ENCODE results near the gene WFIKKN1. TPM values are rescaled to one million over a fixed set of nuclear protein-coding genes. Genes with fewer than 3 reads are reported as not detected.

WFIKKN1 gene
- total RNA-seq, 1 experiment from 2014 or later = 0.07 TPM

GRCh38 chr16:632486-633335 lies 1.9 kb downstream of the WFIKKN1 start:
- no peak for DNase-seq (ENCODE audit: low read depth)
- in situ Hi-C loops (cut with HindIII; ENCODE audit: low pct_unique_long_range_greater_than_20kb, low sequenced_read_pairs) = no loop called here

GRCh38 chr16:633336-634050 lies 2.7 kb downstream of the WFIKKN1 start:
- in situ Hi-C loops (cut with HindIII; ENCODE audit: low pct_unique_long_range_greater_than_20kb, low sequenced_read_pairs) = no loop called here
- no peak for DNase-seq (ENCODE audit: low read depth)

DNA sequence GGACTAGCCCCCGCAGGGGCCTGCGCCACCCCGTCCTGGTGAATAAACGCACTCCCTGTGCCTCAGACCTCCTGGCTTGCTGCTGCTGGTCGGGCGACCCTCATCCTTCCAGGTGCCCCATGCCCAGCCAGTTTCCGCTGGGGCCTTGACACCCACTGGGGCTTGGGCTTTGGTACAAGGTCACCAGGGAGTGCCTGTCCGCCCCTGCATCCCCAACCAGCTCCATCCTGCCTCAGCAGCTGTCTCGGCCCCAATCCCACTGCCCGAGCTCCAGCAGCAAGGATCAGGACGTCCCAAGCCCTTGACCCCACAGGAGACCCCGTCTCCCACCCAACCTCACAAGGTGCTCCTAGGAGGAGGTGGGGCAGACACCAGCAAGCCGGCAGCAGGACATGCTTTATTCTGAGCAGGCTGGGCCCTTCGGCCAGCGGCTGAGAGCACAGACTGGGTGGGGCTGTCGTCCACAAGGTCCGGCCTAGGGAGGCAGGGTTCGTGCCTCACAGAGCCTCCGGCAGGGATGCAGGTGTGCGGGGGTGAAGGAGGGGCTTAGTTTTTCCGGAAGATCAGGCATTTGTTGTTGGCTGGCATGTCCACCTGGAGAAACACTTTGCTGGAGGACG lies 3.4 kb downstream of the WFIKKN1 start:
- in situ Hi-C loops (cut with HindIII; ENCODE audit: low pct_unique_long_range_greater_than_20kb, low sequenced_read_pairs) = no loop called here

GRCh38 chr16:634996-635395 lies 4.2 kb downstream of the WFIKKN1 start:
- in situ Hi-C loops (cut with HindIII; ENCODE audit: low pct_unique_long_range_greater_than_20kb, low sequenced_read_pairs) = no loop called here
- DNase-seq (ENCODE audit: low read depth) = no peak

More for the DNA sequence above, 3.4 kb downstream of the WFIKKN1 start:
- no peak for DNase-seq (ENCODE audit: low read depth)

GRCh38 chr16:635573-636205 lies 4.9 kb downstream of the WFIKKN1 start:
- no peak for DNase-seq (ENCODE audit: low read depth)
- in situ Hi-C loops (cut with HindIII; ENCODE audit: low pct_unique_long_range_greater_than_20kb, low sequenced_read_pairs) = no loop called here

- peak; percentile 97 for DNase-seq (ENCODE audit: low read depth)
- in situ Hi-C loops (cut with HindIII; ENCODE audit: low pct_unique_long_range_greater_than_20kb, low sequenced_read_pairs) = no loop called here
Measured at GRCh38 chr16:636206-637080, 5.7 kb downstream of the WFIKKN1 start, which contains the start of gene METTL26. METTL26 (minus strand) TSS chr16:636305; CDS start chr16:636290, 15 bp downstream.

GRCh38 chr16:637081-638018 lies 6.6 kb downstream of the WFIKKN1 start:
- in situ Hi-C loops (cut with HindIII; ENCODE audit: low pct_unique_long_range_greater_than_20kb, low sequenced_read_pairs) = no loop called here
- DNase-seq (ENCODE audit: low read depth) = no peak

DNA sequence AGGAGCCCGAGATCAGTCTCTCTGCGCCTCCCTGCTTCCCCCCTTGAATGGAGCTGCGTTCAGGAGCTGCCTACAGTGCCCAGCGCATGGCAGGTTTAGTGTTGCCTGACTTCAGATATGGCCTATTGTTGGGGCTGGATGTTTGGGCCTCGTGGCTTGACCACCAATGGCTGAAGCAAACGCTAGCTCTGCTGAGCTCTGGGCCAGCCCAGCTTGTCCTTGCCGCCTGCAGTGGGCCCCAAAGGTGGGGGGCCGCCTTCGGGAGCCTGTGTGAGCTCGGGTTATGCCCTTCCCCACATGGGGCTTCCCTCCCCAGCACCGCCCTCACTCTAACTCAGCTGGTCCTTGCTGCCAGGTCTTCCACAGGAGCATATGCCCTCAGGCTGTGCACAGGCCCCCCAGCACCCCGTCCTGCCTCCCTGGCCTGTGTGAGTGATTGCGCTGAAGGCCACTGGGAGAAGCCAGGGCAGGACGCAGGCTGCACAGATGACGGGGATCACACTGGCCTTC lies 7.3 kb downstream of the WFIKKN1 start:
- DNase-seq (ENCODE audit: low read depth) = no peak
- in situ Hi-C loops (cut with HindIII; ENCODE audit: low pct_unique_long_range_greater_than_20kb, low sequenced_read_pairs) = no loop called here

DNA sequence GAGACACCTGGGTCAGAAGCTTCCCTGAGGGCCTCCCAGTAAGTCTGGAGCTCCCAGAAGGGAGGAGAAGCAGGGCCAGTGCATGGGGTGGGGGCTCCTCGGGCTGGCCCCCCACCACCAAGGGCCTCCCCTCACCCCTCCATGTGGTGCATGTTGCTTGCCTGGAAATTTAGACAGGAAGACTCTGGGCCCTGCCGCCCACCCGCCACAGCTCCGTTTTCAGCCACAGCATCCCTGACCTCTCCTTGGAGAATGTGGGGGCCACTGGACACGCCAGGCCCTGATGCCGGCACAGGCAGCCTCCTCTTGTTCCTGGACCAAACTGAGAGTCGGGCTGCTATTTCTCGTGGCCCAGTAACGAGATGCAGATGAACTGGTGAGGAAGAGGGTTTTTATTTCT lies 8.1 kb downstream of the WFIKKN1 start:
- no peak for DNase-seq (ENCODE audit: low read depth)
- in situ Hi-C loops (cut with HindIII; ENCODE audit: low pct_unique_long_range_greater_than_20kb, low sequenced_read_pairs) = no loop called here

- in situ Hi-C loops (cut with HindIII; ENCODE audit: low pct_unique_long_range_greater_than_20kb, low sequenced_read_pairs) = no loop called here
- no peak for DNase-seq (ENCODE audit: low read depth)
Measured at GRCh38 chr16:640614-641013, 9.8 kb downstream of the WFIKKN1 start.

DNA sequence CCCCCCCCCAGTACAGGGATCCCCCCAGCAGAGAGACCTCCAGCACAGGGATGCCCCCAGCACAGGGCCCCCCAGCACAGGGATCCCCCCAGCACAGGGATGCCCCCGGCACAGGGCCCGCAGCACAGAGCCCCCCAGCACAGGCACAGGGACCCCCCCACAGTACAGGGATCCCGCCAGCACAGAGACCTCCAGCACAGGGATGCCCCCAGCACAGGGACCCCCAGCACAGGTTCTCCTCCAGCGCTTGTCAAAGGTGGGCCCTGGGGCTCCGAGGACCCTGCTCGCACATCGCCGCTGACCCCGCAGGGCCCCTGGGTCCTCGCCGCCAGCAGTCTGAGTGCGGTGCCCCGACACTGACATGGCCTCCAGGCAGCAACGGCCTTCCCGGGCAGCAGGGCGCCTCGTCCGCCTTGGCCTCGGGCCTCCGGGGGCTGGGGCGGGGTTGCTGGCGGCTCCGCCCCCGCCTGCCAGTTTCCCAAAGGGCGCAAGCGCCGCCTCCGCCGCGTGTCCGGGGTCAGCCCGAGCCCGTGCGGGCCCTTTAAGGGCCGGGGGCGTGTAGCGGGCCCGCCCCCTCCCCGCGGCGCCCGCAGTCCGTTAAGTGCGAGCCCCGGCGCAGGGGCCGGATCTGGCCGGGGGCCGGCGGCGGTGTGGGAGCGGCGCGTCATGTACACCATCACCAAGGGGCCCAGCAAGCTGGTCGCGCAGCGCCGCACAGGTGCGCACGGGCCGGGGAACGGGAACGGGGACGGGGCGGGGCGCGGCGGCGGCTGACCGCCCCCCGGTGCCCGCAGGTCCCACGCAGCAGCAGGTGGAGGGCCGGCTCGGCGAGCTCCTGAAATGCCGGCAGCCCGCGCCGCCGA lies 10.8 kb downstream of the WFIKKN1 start, which contains the start of gene MCRIP2:
TSS of gene MCRIP2 (plus strand) at position 503 of the 863 bp plus-strand sequence. CDS start at position 667, 164 bp downstream.
- DNase-seq (ENCODE audit: low read depth) = peak; percentile 88
- in situ Hi-C loops (cut with HindIII; ENCODE audit: low pct_unique_long_range_greater_than_20kb, low sequenced_read_pairs) = no loop called here

DNA sequence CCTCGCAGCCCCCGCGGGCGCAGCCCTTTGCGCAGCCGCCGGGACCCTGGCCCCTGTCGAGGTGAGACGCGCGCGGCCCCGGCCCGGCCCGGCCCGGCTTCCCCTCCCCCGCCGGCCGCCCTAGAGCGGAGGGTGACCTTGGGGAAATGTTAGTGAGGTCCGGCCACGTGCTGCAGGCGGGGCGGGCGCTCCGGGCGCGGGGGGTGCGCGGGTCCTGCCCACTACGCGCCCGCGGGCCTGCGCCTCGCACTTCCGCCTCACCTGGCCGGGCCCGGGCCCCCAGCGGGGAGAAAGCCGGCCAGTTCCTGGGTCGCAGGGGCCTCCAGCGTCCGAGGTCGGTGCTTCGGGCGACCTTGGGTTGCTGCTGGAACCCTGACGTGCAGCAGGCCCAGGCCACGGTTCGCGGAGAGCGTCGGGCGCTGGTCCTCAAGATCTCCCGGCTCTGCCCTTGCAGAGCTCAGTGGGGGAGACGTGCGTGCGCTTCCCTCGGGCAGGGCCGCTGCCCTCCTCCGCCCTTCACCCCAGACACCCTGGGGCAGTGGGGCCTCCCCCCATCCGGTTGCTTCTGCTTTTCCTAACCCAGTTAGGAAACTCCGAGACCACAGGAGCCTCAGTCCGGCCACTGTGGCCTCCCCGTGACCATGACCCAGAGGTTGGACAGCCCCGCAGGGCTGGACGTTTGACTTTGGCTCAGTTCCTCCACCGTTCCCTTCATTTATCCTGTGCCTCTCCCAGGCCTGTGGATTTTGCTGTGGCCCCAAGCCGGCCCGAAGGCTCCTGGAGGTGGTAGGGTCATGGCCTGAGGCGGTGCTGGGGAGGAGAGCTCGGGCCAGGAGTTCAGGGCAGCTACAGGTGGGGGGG lies 11.6 kb downstream of the WFIKKN1 start:
- in situ Hi-C loops (cut with HindIII; ENCODE audit: low pct_unique_long_range_greater_than_20kb, low sequenced_read_pairs) = no loop called here
- peak; percentile 59 for DNase-seq (ENCODE audit: low read depth)

DNA sequence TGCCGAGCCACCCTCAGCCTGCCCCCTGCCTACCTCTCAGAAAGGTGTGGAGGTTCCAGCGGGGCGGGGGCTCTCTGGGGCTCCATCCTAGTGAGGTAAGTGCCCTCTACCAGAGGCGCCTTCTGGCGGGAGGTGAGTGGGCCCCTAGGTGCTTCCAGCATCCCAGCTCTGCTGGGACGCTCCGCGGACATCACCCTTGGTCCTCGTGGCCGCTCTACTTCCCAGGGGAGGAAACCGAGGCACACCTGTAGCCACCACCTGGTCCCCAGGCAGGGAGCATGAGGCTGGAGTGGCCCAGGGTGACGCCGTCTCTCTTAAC lies 12.2 kb downstream of the WFIKKN1 start:
- in situ Hi-C loops (cut with HindIII; ENCODE audit: low pct_unique_long_range_greater_than_20kb, low sequenced_read_pairs) = no loop called here
- DNase-seq (ENCODE audit: low read depth) = no peak

- in situ Hi-C loops (cut with HindIII; ENCODE audit: low pct_unique_long_range_greater_than_20kb, low sequenced_read_pairs) = no loop called here
Measured at GRCh38 chr16:644556-644955, 13.8 kb downstream of the WFIKKN1 start.

More at GRCh38 chr16:644556-644955, 13.8 kb downstream of the WFIKKN1 start:
- DNase-seq (ENCODE audit: low read depth) = no peak

Measured in Caki2 (cell line).